Sigmoid colon (tissue), 4 donors: ENCODE results near the gene RGS7.

Experiments
- EP300 ChIP-seq, 4 donors: sonication (generic); formaldehyde crosslinking; IDR thresholded peaks; one replicate each; pipeline ENCODE4 v1.6.1; 2017; ENCODE audit warnings: antibody characterized with exemption in 4 of 4
- TF ChIP-seq, protein P1 (sequence below), 4 experiments: fragments of 450-650 bp in 3 of 4; fragments of 200-600 bp in 1 of 4; IDR thresholded peaks; one replicate each; pipeline ENCODE4 v1.5.1; 2016 to 2019; ENCODE audit warnings: antibody characterized with exemption in 4 of 4, mild to moderate bottlenecking in 3 of 4, moderate library complexity in 2 of 4

DNA sequence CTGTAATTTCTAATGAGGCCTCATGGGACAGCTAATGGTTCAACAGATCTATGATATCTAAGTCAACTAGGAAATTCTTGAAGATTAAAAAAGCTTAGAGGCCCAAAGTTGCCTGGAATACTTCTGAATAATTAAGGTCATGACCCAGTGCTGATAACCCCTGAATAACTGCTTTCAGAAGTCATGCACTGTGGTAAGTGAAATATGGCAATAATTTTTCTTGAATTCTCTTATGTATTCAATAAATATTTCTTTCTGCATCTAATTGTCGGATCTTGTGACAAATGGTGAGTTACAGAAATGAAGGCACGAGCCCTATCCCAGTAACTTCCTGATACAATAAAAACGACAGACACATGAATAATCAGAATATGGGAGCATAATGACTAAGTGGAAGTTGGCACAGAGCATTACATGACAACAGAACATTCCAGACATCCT, 525.8 kb downstream of the RGS7 start:
- TF ChIP-seq EP300 (IDR thresholded peaks at IDR 0.05) = no peak
- TF ChIP-seq, protein P1, sequence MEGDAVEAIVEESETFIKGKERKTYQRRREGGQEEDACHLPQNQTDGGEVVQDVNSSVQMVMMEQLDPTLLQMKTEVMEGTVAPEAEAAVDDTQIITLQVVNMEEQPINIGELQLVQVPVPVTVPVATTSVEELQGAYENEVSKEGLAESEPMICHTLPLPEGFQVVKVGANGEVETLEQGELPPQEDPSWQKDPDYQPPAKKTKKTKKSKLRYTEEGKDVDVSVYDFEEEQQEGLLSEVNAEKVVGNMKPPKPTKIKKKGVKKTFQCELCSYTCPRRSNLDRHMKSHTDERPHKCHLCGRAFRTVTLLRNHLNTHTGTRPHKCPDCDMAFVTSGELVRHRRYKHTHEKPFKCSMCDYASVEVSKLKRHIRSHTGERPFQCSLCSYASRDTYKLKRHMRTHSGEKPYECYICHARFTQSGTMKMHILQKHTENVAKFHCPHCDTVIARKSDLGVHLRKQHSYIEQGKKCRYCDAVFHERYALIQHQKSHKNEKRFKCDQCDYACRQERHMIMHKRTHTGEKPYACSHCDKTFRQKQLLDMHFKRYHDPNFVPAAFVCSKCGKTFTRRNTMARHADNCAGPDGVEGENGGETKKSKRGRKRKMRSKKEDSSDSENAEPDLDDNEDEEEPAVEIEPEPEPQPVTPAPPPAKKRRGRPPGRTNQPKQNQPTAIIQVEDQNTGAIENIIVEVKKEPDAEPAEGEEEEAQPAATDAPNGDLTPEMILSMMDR (IDR thresholded peaks at IDR 0.05) = no peak
